NCI-H1105 (cell line): Measurements from ENCODE around the gene IPO9.
A peak's percentile ranks its signal among the peaks of the same experiment; 100 is the strongest.
"Not testable (repeated sequence)": the region's sequence is repeated elsewhere in the genome, so short reads cannot be mapped to it uniquely, and the experiment has no call there.

ENCODE experiments used
- DNase-seq: peaks from one replicate; lab custom pipeline; 2025; lab: John Stamatoyannopoulos, UW

Gene IPO9

GRCh38 chr1:201888282-201889089, 59.5 kb downstream of the IPO9 start, which contains the start of gene SHISA4:
TSS of gene SHISA4 (plus strand) at chr1:201888898. CDS start at chr1:201888995, 97 bp downstream.
- peak; percentile 26 for DNase-seq

GRCh38 chr1:201889090-201889968, 60.4 kb downstream of the IPO9 start:
- DNase-seq = no peak

GRCh38 chr1:201890223-201890622, 61.3 kb downstream of the IPO9 start:
- DNase-seq = no peak

- DNase-seq = no peak
These were observed 62.0 kb downstream of the IPO9 start for GRCh38 chr1:201890806-201891450.

DNA sequence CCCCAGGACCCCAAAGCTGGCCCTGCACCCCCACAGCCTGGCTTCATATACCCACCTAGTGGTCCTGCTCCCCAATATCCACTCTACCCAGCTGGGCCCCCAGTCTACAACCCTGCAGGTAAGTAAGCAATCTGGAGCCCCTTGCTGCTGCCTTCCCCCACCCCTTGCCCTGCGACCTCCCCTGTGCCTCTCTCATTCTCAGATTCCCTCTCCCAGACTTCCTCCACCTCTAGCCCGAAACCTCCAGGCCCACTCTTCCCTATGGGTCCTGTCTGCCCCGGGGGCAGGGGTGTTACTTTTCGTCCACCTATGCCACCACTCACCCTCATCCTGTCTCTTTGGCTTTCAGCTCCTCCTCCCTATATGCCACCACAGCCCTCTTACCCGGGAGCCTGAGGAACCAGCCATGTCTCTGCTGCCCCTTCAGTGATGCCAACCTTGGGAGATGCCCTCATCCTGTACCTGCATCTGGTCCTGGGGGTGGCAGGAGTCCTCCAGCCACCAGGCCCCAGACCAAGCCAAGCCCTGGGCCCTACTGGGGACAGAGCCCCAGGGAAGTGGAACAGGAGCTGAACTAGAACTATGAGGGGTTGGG, 62.6 kb downstream of the IPO9 start:
- no peak for DNase-seq

DNA sequence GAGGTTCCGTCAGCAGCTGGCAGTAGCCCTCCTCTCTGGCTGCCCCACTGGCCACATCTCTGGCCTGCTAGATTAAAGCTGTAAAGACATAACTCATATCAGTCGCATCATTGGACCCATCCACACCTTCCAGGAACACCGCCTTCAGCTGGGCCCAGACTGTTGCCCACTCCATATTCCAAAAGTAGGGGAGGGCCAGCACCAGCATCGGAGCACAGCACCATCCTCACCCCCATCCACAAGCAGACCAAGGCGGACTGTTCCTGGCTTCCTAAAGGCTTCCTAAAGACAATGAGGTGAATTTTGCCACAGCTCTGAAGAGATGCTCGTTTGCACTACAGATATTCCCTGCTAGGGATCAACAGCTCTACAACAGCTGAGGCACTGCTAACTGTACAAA, 63.3 kb downstream of the IPO9 start:
- DNase-seq = no peak

DNA sequence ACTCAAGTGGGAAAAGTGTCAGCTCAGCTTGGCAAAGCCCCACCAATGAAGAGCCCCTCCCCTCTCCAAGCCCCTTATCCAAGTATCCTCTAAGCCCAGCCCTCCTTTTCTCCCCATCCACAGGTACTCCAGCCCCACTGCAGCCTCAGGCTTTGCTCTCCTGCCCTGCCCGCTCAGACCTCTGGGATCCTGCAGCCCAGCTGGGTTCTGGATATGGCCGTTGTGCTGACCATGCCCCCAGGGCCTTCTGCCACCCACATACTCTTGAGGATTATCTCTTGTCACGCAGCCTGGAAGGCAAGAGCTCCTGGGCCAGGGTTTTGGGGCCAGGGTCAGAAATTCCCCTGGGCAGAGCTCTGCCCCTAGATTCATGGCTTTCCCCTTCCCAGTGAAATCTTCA, 64.5 kb downstream of the IPO9 start:
- no peak for DNase-seq

DNA sequence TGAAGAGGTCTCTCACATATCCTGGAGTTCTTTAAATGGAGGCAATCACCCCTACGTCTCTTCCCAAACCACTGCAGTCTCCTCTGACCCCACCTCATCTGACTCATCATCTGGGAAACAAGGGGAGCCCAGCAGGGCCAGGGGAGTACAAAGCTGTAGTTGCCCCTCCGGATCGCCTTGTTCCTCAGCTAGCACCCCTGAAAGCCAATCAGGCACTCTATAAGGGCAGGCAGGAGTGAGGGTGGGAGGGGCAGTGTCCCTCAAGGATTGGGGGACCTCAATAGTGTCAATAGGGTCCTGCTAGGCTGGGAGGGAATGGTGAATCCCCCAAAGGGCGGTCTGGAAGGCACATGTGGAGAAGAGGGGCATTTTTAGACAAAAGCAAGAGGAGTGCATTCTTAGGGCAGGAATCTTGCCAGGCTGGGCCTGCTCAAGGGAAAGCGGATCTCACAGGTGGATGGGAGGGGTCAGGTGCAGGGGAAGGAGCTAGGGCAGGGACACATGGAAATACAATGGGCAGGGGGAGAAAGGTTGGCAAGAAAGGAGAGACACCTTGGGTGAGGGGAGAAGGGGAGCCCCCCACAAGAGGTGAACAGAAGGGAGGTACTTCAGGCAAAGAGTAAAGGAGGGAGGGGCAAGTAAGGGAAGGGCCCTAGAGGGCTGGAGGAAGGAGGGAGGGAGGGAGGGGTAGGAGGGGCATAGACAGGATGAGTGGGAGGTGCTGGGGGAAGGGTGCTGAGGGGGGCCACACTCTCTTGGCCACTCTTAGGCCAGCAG, 65.6 kb downstream of the IPO9 start:
- no peak for DNase-seq

GRCh38 chr1:201895120-201895665, 66.2 kb downstream of the IPO9 start:
- no peak for DNase-seq

DNA sequence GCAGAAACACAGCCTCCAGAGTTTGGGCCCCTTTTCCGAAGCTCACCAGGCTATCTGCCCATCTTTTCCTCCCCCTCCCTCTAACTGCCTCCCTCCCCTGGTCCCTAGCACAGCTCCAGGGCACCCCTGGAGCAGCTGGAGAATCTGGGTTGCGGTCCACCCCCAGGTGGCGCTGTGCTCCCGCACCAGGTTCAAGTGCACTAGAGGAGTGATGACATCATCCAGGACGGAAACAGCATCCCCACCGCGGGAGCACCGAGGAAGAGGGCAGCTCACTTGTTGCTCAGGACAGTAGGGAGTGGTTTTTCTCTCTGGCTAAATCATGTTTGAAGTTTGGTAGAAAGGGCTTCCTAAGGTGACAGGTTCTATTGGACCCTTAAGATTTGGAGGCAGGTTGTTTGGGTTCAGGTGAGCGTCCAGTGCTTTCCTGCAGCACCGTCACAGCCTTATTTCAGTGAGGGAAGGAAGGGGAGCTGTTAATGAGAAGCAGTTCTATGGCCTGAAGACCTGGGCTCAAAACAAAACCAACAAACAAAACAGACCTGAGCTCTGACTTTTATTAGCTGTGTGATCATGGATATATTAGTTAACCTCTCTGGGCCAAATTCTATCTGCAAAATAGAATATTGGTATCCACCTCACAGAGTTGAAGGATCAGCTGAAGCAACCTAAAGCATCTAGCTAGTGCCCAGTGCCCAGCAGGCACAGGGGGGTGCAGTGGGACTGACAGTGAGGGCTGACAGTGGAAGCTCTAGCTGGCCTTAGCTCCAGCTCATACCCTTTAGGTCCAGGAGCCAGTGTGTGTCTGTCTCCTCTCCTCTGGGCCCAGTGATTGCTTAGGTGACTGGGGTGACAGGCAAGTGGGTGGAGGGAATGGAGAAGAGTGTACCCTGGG, 67.2 kb downstream of the IPO9 start:
- peak; percentile 86 for DNase-seq

GRCh38 chr1:201896951-201897391, 68.0 kb downstream of the IPO9 start:
- no peak for DNase-seq

DNA sequence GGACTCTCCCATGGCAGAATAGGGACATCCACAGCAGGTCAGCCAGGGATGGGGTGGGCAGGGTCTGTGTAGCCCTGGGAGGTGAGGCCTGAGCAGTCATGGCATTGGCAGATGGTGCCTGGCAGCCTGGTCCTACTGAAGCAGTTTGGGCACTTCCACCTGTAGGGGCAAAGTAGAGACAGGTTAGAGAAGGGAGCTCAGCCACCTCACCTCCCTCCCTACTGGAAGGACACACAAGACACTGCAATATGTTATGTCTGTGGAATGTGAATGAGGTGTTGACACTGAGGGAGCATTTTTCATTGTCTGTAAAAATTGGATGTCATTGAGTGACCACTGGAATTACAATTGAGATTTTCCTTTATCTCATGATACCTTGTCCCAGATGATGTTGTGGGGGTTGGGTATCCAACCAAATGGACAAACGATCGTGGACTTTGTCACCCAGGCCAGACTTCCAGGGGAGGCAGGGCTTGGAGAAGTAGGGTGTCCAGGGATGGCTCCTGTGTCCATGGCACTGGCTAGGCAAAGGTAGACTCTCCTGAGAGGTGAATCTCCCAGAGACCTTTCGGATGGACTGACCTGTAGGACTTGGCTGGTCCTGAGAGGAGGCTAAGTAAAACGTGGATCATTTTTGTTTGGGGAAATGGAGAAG, 69.4 kb downstream of the IPO9 start:
- no peak for DNase-seq

DNA sequence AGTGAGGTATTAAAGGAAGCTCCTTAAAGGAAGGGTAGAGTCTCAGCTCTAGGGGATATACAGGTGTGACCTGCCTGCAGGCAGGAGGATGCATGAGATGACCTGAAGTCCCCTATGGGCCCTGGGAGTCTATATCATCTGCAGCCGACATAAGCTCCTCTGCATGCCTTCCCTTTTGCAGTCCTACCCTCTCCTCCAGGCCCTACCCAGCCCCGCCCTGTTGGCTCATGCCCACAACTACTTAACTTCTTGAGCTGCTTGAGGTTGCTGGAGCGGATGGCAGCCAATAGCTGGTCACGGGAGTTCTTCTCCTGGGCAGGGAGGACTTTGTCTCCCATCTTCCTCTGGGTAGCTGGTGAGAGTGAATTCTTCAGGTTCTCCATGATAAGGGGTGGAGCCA, 70.0 kb downstream of the IPO9 start:
- DNase-seq = no peak

GRCh38 chr1:201899683-201900429, 70.9 kb downstream of the IPO9 start:
- DNase-seq = no peak

GRCh38 chr1:201900476-201900875, 71.5 kb downstream of the IPO9 start:
- no peak for DNase-seq

GRCh38 chr1:201901036-201901435, 72.1 kb downstream of the IPO9 start:
- not testable (repeated sequence) for DNase-seq

GRCh38 chr1:201902198-201902597, 73.2 kb downstream of the IPO9 start:
- DNase-seq = no peak

DNA sequence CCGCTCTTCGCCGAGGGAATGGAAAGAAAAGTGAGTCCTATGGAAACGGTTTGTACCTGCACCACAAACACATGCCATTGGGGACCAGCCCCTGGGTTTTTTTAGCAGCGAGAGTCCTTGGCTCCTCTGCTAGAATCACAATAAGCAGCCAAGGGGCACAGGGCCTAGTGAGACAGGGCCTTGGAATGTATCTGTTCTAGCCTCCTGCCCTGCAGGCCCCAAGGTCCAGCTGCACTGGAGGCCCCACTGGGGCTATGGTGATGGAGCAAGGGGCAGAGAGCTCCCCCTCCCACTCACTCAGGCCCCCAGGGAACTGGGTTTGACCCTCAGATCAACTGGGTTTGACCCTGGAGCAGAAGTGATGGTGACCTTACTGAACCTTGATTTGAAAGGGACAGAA, 74.2 kb downstream of the IPO9 start:
- DNase-seq = no peak

DNA sequence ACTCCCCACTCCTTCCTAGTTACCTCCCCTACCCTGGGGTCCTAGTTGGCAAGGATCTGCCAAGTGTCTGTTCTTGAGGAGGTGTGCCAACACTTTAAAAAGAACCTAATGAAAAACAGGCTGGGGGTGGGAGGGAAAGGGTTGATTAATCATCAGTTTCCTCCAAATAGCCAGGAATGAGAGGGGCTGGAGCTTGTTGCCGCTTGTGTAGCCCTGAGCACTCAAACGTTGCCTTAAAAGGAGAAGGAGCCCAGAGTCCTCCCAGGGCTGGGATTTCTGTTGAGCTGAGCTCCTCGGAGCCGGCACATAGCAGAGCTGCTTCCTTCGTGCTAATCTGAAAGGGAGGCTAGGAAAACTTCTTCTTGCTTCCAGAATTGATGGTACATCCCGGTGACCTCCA, 75.6 kb downstream of the IPO9 start:
- DNase-seq = no peak
